ENCODE data around the gene FLVCR1.

DNA sequence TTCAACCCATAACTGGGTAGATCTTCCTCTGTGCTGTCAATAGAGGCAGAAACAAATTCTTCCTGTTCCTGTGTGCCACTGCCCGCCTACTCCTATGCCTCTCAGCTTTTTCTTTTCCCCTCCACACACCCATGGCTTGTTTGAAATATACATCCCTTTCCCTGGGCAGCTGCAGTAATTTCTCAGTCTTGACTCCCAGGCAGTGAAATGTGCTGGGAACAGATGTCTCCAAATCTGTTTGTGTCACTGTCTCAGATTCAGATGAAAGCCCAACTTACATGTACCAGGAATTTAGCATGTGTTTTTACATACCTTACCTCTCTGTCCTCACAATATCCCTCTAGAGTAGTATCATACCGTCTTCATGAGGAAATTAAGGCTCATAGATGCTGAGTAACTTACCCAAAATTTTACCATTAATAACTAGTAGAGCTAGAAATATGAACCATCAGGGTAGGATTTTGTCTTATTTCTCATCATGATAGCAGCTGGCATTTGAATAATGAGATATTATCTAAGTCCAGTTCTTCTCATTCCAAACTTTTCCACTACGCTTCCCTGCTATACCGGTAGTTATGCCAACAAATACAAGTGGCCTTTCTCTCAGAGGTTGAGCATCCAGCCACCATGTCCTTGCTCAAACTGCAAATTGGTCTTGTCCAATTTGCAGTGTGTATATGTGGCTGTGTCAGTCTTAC, 87.5 kb downstream of the FLVCR1 start:
- TF ChIP-seq POLR2A (IDR thresholded peaks at IDR 0.05; ENCODE audit: low read depth) (no peak), EP300 (IDR thresholded peaks at IDR 0.05) (no peak)
